Left ventricle myocardium inferior (tissue), 1 donor: Measurements from ENCODE around the gene CA11. TPM values are rescaled to one million over a fixed set of nuclear protein-coding genes. Genes with fewer than 3 reads are reported as not detected.
"Not testable (repeated sequence)": the region's sequence is repeated elsewhere in the genome, so short reads cannot be mapped to it uniquely, and the experiment has no call there.

Experiments used
- DNase-seq: peaks from one replicate; pipeline ENCODE4 v3.0.0-alpha.2; 2020
- H3K27ac ChIP-seq: fragments of 200-600 bp; replicated peaks from 2 replicates; pipeline ENCODE4 v1.8.0; 2021
- H3K27me3 ChIP-seq: fragments of 200-600 bp; 2 replicates; pipeline ENCODE4 v1.8.0; 2021; ENCODE audit warnings: low read depth
- H3K36me3 ChIP-seq: fragments of 200-600 bp; 2 replicates; pipeline ENCODE4 v1.8.0; 2021
- H3K4me1 ChIP-seq: fragments of 200-600 bp; 2 replicates; pipeline ENCODE4 v1.8.0; 2021
- H3K4me3 ChIP-seq: fragments of 200-600 bp; 2 replicates; pipeline ENCODE4 v1.8.0; 2021; ENCODE audit warnings: mild to moderate bottlenecking, moderate library complexity
- H3K9me3 ChIP-seq: fragments of 200-600 bp; replicated peaks from 2 replicates; pipeline ENCODE4 v1.8.0; 2021
- intact Hi-C: fragments of 100-400 bp; cut with micrococcal nuclease; formaldehyde crosslinking; loops from one replicate; pipeline ENCODE4 v1.11.0; 2022
- long read RNA-seq: library from polyadenylated mRNA; unstranded; transcript quantifications from one replicate; pipeline ENCODE4 v2.0.0, GENCODE V29; 2021
- total RNA-seq: library from RNA; stranded (reverse); fragmentation: NEBNext Ultra II Directional; extraction: Animal tissue kit (Norgen Biotek cat#: 25700); gene quantifications from one replicate; pipeline ENCODE4 v1.2.1, GENCODE V29; 2021
- TF ChIP-seq, protein P1 (sequence below): fragments of 200-600 bp; IDR thresholded peaks from 2 replicates; pipeline ENCODE4 v1.8.0; 2021; ENCODE audit warnings: antibody characterized with exemption, mild to moderate bottlenecking, borderline replicate concordance
- donor health status: DM: no; HTN: yes; CAD: no; lungs with severe emphysema.

The CA11 gene
- 4.5 TPM for total RNA-seq
- long read RNA-seq, transcript CA11-201 (9 exons, 1,844 nt), result major isoform, 5 of 6 reads
- long read RNA-seq, partial matches to known transcripts, result 0 of 6 reads
- long read RNA-seq, other reads (novel, unspliced or antisense), result 0 of 6 reads

DNA sequence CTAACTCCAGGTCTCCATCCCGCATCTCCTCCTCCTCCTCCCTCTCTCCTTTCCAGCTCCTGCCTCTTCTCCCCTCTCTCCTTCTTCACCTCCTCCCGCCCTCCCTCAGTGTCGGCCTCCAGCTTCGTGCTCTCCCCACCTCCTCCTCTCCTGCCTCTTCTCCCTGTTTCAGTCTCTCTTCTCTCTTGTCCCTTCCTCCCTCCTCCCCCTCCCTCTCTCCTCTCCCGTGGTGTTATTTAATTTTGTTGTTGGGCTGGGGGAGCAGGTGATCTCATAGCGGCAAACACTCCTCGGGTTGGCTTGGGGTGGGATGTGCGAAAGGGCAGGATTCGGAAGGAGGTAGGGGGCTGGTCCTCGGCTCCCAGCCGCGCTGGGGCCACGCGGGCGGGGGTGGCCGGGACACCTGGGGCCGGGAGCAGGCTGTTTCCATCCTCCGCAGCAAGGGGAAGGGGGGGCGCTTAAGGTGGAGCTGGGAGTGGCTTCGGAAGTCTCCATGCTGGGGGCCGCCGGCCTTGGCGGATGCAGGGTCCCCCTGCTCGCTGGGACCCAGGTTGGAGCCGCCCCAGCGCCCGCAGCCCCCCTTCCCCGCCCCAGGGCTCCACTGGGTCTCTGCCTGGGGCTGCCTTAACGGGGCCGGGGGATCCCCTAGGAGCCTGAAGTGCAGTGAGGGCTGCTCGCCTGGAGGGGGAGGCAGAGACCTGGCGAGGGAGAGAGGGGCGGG, at the start of gene CA11:
Gene CA11, minus strand, starts transcription at position 187 of the 721 bp plus-strand sequence. CDS start 555 bp downstream, outside the sequence.
- Histone ChIP-seq H3K4me3 (peak within 1 kb of the TSS; percentile 73), H3K9me3 (no peaks in the 10 kb centered on the region), H3K27ac (peak within 1 kb of the TSS; percentile 87), H3K27me3 (no peaks in the 10 kb centered on the region), H3K36me3 (no peaks in the 10 kb centered on the region), H3K4me1 (peaks cover 24% of the 10 kb centered on the region)
- TF ChIP-seq, protein P1, sequence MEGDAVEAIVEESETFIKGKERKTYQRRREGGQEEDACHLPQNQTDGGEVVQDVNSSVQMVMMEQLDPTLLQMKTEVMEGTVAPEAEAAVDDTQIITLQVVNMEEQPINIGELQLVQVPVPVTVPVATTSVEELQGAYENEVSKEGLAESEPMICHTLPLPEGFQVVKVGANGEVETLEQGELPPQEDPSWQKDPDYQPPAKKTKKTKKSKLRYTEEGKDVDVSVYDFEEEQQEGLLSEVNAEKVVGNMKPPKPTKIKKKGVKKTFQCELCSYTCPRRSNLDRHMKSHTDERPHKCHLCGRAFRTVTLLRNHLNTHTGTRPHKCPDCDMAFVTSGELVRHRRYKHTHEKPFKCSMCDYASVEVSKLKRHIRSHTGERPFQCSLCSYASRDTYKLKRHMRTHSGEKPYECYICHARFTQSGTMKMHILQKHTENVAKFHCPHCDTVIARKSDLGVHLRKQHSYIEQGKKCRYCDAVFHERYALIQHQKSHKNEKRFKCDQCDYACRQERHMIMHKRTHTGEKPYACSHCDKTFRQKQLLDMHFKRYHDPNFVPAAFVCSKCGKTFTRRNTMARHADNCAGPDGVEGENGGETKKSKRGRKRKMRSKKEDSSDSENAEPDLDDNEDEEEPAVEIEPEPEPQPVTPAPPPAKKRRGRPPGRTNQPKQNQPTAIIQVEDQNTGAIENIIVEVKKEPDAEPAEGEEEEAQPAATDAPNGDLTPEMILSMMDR, result peak; percentile 91
- intact Hi-C loops, result loop anchor here (5.0 to 10.0 kb wide), 2 partner anchors 99 to 141 kb away; partner anchors contain the start of genes IZUMO1 and RASIP1
- peak; percentile 88 for DNase-seq

DNA sequence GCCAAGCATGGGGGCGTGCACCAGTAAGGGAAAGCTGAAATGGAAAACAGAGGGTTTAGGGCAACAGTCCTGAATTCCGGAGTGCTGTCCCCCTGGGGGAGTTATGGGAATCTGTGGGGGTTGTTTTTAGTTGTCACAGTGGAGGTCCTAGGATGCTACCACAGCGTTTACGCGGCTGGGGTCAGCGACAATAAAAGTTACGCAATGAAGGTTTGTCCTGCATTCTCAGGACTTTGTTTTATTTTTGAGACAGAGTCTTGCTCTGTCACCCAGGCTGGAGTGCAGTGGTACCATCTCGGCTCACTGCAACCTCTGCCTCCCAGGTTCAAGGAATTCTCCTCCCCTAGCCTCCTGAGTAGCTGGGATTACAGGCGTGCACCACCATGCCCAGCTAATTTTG, 47.6 kb upstream of the CA11 start:
- DNase-seq, H3K27ac ChIP-seq, intact Hi-C loops, H3K36me3 ChIP-seq, H3K9me3 ChIP-seq, H3K4me3 ChIP-seq: not testable (repeated sequence)
- Histone ChIP-seq H3K4me1 (peaks cover 15% of the 10 kb centered on the region), H3K27me3 (peaks cover 26% of the 10 kb centered on the region)

DNA sequence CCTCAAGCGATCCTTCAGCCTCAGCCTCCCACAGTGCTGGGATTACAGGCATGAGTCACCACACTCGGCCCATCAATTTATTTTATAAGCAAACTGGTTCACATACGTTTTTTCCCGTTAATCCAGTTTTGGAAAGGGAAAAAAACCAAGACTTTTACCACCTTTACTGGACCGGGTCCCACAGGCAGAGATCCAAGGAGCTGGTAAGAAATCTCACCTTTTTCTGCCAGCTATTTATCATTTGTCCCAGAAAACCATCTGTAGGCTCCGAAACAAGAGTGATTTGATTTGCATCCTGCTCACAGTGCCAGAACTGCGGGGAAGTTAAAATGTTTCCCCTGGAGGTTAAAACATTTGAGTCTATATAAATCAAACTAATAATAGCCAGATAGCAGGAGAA, 43.5 kb upstream of the CA11 start:
- DNase-seq, result no peak
- TF ChIP-seq, protein P1, result no peak
- Histone ChIP-seq H3K27ac (no peak overlapping the region), H3K4me3 (no peak overlapping the region), H3K9me3 (no peaks in the 10 kb centered on the region), H3K36me3 (no peaks in the 10 kb centered on the region), H3K4me1 (no peaks in the 10 kb centered on the region), H3K27me3 (no peaks in the 10 kb centered on the region)
- intact Hi-C loops, result no loop called here

GRCh38 chr19:48687776-48688175, 41.8 kb upstream of the CA11 start:
- TF ChIP-seq, protein P1, result no peak
- Histone ChIP-seq H3K4me1 (no peaks in the 10 kb centered on the region), H3K36me3 (no peaks in the 10 kb centered on the region), H3K9me3 (no peaks in the 10 kb centered on the region), H3K27me3 (no peaks in the 10 kb centered on the region), H3K27ac (no peak overlapping the region), H3K4me3 (no peak overlapping the region)
- intact Hi-C loops, result no loop called here
- no peak for DNase-seq

DNA sequence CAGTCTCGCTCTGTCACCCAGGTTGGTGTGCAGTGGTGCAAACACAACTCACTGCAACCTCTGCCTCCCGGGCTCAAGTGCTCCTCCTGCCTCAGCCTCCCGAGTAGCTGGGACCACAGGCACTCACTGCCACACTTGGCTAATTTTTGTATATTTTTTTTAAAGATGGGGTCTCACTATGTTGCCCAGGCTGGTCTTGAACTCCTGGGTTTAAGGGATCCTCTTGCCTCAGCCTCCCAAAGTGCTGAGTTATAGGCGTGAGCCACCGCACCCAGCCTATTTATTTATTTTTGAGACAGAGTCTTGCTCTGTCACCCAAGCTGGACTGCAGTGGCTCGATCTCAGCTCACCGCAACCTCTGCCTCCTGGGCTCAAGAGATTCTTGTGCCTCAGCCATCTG, 40.6 kb upstream of the CA11 start:
- H3K9me3 ChIP-seq, H3K27me3 ChIP-seq, H3K27ac ChIP-seq, H3K4me1 ChIP-seq, H3K4me3 ChIP-seq, H3K36me3 ChIP-seq, intact Hi-C loops, DNase-seq: not testable (repeated sequence)

DNA sequence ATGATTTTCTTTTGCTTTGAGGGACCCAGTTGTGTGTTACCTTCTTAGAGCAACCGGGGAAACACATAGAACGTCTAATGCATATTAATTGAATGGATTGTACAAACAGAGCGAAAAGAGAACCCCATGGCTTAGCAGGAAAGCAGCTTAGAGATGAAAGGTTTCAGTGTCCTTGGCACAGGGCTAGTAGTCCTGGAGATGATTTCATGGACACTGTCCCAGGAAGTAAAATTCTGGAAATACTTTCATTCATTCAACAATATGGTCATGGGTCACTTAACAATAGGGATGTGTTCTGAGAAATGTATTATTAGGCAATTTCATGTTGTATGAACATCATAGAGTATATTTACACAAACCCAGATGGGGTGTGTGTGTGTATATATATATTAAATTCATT, 40.1 kb upstream of the CA11 start:
- intact Hi-C loops, result no loop called here

More for the DNA sequence above, 40.1 kb upstream of the CA11 start:
- Histone ChIP-seq H3K27ac (no peak overlapping the region), H3K4me1 (no peaks in the 10 kb centered on the region), H3K9me3 (no peaks in the 10 kb centered on the region), H3K36me3 (no peaks in the 10 kb centered on the region), H3K27me3 (no peaks in the 10 kb centered on the region), H3K4me3 (no peak overlapping the region)
- no peak for DNase-seq
- TF ChIP-seq, protein P1, result no peak
